Lower leg skin (tissue), 3 donors: ENCODE results near the gene UBAP1L.

Source experiments
- CTCF ChIP-seq, 3 donors: fragments of 450-650 bp; IDR thresholded peaks; one replicate each; pipeline ENCODE4 v1.5.1; 2016; ENCODE audit warnings: antibody characterized with exemption in 3 of 3, mild to moderate bottlenecking in 3 of 3, moderate library complexity in 2 of 3
- POLR2A ChIP-seq, 2 donors: fragments of 450-650 bp; IDR thresholded peaks; one replicate each; pipeline ENCODE4 v1.6.1; 2016 to 2017; ENCODE audit warnings: antibody characterized with exemption in 2 of 2, mild to moderate bottlenecking in 1 of 2, moderate library complexity in 1 of 2

- TF ChIP-seq CTCF (IDR thresholded peaks at IDR 0.05) (no peak), POLR2A (IDR thresholded peaks at IDR 0.05) (no peak)
Measured at GRCh38 chr15:65105038-65105437, 10.0 kb downstream of the UBAP1L start.
